HepG2 (cell line): Measurements from ENCODE around the gene QSOX1. TPM values are rescaled to one million over a fixed set of nuclear protein-coding genes. Genes with fewer than 3 reads are reported as not detected.
A peak's percentile ranks its signal among the peaks of the same experiment; 100 is the strongest.

Experiments
- CBX2 ChIP-seq, 2 experiments: fragments of 200-600 bp in 1 of 2; sonication (generic); formaldehyde crosslinking in 1 of 2; IDR thresholded peaks; 2 replicates each; pipeline versions ENCODE4 v1.7.0 to v1.8.1; 2018 to 2022; ENCODE audit warnings: low read depth in 2 of 2, low read length in 1 of 2, mild to moderate bottlenecking in 1 of 2, missing genetic modification reagents in 1 of 2
- CCAR2 ChIP-seq: fragments of 200-400 bp; formaldehyde crosslinking; optimal IDR thresholded peaks from 2 replicates; pipeline ENCODE3; 2018; ENCODE audit warnings: low read depth, mild to moderate bottlenecking, low read length, moderate library complexity
- MAFF ChIP-seq: IDR thresholded peaks from 2 replicates; pipeline ENCODE4 v1.6.1; 2011; ENCODE audit warnings: low read depth, low read length, improper control_type of control experiment
- PCBP1 ChIP-seq: fragments of 200-400 bp; formaldehyde crosslinking; IDR thresholded peaks from 2 replicates; pipeline ENCODE4 v1.6.1; 2017; ENCODE audit warnings: mild to moderate bottlenecking, low read depth, low read length, borderline replicate concordance
- PCBP2 ChIP-seq: fragments of 200-400 bp; formaldehyde crosslinking; optimal IDR thresholded peaks from 2 replicates; pipeline ENCODE3; 2018; ENCODE audit warnings: low read length, low read depth; ENCODE audit not compliant: poor library complexity, severe bottlenecking
- PLRG1 ChIP-seq: fragments of 450-650 bp; conservative IDR thresholded peaks from 2 replicates; pipeline ENCODE4 v1.6.1; 2016
- SRSF1 ChIP-seq: fragments of 200-400 bp; formaldehyde crosslinking; optimal IDR thresholded peaks from 2 replicates; pipeline ENCODE3; 2017; ENCODE audit warnings: mild to moderate bottlenecking, low read depth, low read length, moderate library complexity
- ZBTB38 ChIP-seq: sonication (generic); formaldehyde crosslinking; IDR thresholded peaks from 2 replicates; pipeline ENCODE4 v1.5.1; 2020; ENCODE audit warnings: mild to moderate bottlenecking, missing genetic modification reagents
- ZNF282 ChIP-seq: fragments of 450-650 bp; IDR thresholded peaks from 2 replicates; pipeline ENCODE4 v1.6.1; 2018; ENCODE audit not compliant: partially characterized antibody
- ZNF549 ChIP-seq: sonication (generic); formaldehyde crosslinking; IDR thresholded peaks from 2 replicates; pipeline ENCODE4 v1.5.0; 2020; ENCODE audit warnings: missing genetic modification reagents
- polyA plus RNA-seq, 8 experiments: library from polyadenylated mRNA; depleted of rRNA in 3 of 8; stranded (reverse) in 7 of 8; unstranded in 1 of 8; fragments of >200 nt; fragmentation: Illumina TruSeq in 4 of 8; extraction: Trizol in 4 of 8; gene quantifications; 2 replicates each; pipeline versions ENCODE4 v1.2.1 to v1.2.3, GENCODE V29; 2011 to 2016; ENCODE audit warnings: low read depth in 4 of 8, missing spikeins in 1 of 8, mixed read lengths in 1 of 8; ENCODE audit not compliant: insufficient read depth in 1 of 8
- total RNA-seq, 5 experiments: library from RNA; depleted of rRNA; stranded (reverse); fragments of >200 nt; fragmentation: Illumina TruSeq; extraction: Trizol; gene quantifications; 2 replicates each; pipeline ENCODE4 v1.2.3, GENCODE V29; 2016; ENCODE audit warnings: low read depth in 1 of 5
- TF ChIP-seq, protein P1 (sequence below): sonication (generic); formaldehyde crosslinking; IDR thresholded peaks from 2 replicates; pipeline ENCODE4 v1.4.0; 2020; ENCODE audit warnings: mild to moderate bottlenecking, missing genetic modification reagents
- TF ChIP-seq, protein P2 (sequence below): sonication (generic); formaldehyde crosslinking; IDR thresholded peaks from 2 replicates; pipeline ENCODE4 v1.5.1; 2020; ENCODE audit warnings: mild to moderate bottlenecking, missing genetic modification reagents, borderline replicate concordance
- TF ChIP-seq, protein P3 (sequence below): sonication (generic); formaldehyde crosslinking; IDR thresholded peaks from 2 replicates; pipeline ENCODE4 v1.4.0; 2020; ENCODE audit warnings: missing genetic modification reagents
- TF ChIP-seq, protein P4 (sequence below): IDR thresholded peaks from 2 replicates; pipeline ENCODE4 v1.6.1; 2016; ENCODE audit warnings: low read depth, borderline replicate concordance
- TF ChIP-seq, protein P5 (sequence below): sonication (generic); formaldehyde crosslinking; IDR thresholded peaks from 2 replicates; pipeline ENCODE4 v1.5.1; 2020; ENCODE audit warnings: missing genetic modification reagents, mild to moderate bottlenecking, borderline replicate concordance
- TF ChIP-seq, protein P6 (sequence below): fragments of 450-650 bp; IDR thresholded peaks from 2 replicates; pipeline ENCODE4 v1.6.1; 2017

QSOX1 gene
- total and polyA plus RNA-seq, 2 of the 13 experiments (the other 11 are each of a cell fraction or from before 2014, with no cell fraction given): 6.8 to 40.2 TPM

DNA sequence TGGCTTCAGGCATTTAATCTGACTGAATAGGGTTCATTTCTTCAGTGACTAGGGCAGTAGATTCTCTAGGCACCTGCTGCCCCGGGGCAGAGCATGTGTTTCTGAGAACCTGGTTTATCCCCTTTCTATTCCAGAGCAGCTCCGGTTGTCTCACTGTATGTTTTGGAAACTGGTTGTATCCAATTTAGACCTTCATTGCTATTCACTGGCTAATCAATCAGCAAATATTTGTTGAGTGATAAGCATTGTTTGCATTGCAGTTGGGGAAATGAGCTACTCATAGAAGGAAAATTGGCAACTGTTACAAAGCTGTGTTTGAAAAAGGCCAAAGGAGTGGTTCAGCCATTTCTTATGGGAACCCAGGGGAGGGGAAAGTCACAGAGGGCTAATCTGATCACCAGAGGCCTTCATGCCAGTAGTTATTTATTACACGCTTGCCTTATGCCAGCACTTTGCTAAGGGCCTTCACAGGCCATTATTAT is 2.9 kb downstream of the QSOX1 start (continued):
- TF ChIP-seq PLRG1: no peak
- no peak for TF ChIP-seq ZNF282
- TF ChIP-seq, protein P1, sequence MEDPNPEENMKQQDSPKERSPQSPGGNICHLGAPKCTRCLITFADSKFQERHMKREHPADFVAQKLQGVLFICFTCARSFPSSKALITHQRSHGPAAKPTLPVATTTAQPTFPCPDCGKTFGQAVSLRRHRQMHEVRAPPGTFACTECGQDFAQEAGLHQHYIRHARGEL (CRISPR knock-in tag): no peak
- TF ChIP-seq CCAR2: no peak
- TF ChIP-seq PCBP1: no peak
- no peak for TF ChIP-seq ZBTB38
- TF ChIP-seq PCBP2: no peak
- TF ChIP-seq, protein P2, sequence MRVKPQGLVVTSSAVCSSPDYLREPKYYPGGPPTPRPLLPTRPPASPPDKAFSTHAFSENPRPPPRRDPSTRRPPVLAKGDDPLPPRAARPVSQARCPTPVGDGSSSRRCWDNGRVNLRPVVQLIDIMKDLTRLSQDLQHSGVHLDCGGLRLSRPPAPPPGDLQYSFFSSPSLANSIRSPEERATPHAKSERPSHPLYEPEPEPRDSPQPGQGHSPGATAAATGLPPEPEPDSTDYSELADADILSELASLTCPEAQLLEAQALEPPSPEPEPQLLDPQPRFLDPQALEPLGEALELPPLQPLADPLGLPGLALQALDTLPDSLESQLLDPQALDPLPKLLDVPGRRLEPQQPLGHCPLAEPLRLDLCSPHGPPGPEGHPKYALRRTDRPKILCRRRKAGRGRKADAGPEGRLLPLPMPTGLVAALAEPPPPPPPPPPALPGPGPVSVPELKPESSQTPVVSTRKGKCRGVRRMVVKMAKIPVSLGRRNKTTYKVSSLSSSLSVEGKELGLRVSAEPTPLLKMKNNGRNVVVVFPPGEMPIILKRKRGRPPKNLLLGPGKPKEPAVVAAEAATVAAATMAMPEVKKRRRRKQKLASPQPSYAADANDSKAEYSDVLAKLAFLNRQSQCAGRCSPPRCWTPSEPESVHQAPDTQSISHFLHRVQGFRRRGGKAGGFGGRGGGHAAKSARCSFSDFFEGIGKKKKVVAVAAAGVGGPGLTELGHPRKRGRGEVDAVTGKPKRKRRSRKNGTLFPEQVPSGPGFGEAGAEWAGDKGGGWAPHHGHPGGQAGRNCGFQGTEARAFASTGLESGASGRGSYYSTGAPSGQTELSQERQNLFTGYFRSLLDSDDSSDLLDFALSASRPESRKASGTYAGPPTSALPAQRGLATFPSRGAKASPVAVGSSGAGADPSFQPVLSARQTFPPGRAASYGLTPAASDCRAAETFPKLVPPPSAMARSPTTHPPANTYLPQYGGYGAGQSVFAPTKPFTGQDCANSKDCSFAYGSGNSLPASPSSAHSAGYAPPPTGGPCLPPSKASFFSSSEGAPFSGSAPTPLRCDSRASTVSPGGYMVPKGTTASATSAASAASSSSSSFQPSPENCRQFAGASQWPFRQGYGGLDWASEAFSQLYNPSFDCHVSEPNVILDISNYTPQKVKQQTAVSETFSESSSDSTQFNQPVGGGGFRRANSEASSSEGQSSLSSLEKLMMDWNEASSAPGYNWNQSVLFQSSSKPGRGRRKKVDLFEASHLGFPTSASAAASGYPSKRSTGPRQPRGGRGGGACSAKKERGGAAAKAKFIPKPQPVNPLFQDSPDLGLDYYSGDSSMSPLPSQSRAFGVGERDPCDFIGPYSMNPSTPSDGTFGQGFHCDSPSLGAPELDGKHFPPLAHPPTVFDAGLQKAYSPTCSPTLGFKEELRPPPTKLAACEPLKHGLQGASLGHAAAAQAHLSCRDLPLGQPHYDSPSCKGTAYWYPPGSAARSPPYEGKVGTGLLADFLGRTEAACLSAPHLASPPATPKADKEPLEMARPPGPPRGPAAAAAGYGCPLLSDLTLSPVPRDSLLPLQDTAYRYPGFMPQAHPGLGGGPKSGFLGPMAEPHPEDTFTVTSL: peak; percentile 99
- TF ChIP-seq, protein P3, sequence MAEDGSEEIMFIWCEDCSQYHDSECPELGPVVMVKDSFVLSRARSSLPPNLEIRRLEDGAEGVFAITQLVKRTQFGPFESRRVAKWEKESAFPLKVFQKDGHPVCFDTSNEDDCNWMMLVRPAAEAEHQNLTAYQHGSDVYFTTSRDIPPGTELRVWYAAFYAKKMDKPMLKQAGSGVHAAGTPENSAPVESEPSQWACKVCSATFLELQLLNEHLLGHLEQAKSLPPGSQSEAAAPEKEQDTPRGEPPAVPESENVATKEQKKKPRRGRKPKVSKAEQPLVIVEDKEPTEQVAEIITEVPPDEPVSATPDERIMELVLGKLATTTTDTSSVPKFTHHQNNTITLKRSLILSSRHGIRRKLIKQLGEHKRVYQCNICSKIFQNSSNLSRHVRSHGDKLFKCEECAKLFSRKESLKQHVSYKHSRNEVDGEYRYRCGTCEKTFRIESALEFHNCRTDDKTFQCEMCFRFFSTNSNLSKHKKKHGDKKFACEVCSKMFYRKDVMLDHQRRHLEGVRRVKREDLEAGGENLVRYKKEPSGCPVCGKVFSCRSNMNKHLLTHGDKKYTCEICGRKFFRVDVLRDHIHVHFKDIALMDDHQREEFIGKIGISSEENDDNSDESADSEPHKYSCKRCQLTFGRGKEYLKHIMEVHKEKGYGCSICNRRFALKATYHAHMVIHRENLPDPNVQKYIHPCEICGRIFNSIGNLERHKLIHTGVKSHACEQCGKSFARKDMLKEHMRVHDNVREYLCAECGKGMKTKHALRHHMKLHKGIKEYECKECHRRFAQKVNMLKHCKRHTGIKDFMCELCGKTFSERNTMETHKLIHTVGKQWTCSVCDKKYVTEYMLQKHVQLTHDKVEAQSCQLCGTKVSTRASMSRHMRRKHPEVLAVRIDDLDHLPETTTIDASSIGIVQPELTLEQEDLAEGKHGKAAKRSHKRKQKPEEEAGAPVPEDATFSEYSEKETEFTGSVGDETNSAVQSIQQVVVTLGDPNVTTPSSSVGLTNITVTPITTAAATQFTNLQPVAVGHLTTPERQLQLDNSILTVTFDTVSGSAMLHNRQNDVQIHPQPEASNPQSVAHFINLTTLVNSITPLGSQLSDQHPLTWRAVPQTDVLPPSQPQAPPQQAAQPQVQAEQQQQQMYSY (CRISPR knock-in tag): no peak
- TF ChIP-seq, protein P4, sequence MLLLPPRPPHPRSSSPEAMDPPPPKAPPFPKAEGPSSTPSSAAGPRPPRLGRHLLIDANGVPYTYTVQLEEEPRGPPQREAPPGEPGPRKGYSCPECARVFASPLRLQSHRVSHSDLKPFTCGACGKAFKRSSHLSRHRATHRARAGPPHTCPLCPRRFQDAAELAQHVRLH (CRISPR knock-in tag): no peak
- TF ChIP-seq, protein P5, sequence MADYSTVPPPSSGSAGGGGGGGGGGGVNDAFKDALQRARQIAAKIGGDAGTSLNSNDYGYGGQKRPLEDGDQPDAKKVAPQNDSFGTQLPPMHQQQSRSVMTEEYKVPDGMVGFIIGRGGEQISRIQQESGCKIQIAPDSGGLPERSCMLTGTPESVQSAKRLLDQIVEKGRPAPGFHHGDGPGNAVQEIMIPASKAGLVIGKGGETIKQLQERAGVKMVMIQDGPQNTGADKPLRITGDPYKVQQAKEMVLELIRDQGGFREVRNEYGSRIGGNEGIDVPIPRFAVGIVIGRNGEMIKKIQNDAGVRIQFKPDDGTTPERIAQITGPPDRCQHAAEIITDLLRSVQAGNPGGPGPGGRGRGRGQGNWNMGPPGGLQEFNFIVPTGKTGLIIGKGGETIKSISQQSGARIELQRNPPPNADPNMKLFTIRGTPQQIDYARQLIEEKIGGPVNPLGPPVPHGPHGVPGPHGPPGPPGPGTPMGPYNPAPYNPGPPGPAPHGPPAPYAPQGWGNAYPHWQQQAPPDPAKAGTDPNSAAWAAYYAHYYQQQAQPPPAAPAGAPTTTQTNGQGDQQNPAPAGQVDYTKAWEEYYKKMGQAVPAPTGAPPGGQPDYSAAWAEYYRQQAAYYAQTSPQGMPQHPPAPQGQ (CRISPR knock-in tag): no peak
- no peak for TF ChIP-seq ZNF549 (CRISPR knock-in tag)
- TF ChIP-seq SRSF1: no peak
- TF ChIP-seq, protein P6, sequence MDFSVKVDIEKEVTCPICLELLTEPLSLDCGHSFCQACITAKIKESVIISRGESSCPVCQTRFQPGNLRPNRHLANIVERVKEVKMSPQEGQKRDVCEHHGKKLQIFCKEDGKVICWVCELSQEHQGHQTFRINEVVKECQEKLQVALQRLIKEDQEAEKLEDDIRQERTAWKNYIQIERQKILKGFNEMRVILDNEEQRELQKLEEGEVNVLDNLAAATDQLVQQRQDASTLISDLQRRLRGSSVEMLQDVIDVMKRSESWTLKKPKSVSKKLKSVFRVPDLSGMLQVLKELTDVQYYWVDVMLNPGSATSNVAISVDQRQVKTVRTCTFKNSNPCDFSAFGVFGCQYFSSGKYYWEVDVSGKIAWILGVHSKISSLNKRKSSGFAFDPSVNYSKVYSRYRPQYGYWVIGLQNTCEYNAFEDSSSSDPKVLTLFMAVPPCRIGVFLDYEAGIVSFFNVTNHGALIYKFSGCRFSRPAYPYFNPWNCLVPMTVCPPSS: no peak
- peak; percentile 19; the same call in 1 of the 2 replicates for TF ChIP-seq MAFF
- no peak for TF ChIP-seq CBX2 (IDR thresholded peaks at IDR 0.05; ENCODE audit: low read depth, low read length)
- no peak for TF ChIP-seq CBX2 (CRISPR knock-in tag; IDR thresholded peaks at IDR 0.05; ENCODE audit: low read depth)
